PC-9 (cell line): Measurements from ENCODE around the gene UNC5C. TPM values are rescaled to one million over a fixed set of nuclear protein-coding genes. Genes with fewer than 3 reads are reported as not detected.

Experiments used
- BruUV-seq: library from RNA; stranded (reverse); fragments of 400-500 nt; replicated peaks from 2 replicates; lab custom pipeline; 2021; lab: Mats Ljungman, UMichigan
- CTCF ChIA-PET: fragments of 300-600 bp; sonication (Branson Sonifier 250); formaldehyde crosslinking; loops from one replicate; lab custom pipeline; 2022; ENCODE audit warnings: antibody characterized with exemption; lab: Charles Lee
- POLR2A ChIA-PET: fragments of 300-600 bp; sonication (Branson Sonifier 250); formaldehyde crosslinking; loops from one replicate; lab custom pipeline; 2022; ENCODE audit warnings: antibody characterized with exemption; ENCODE audit not compliant: unreplicated experiment; lab: Charles Lee
- DNase-seq, 2 experiments: peaks; one replicate each; pipeline versions ENCODE4 v3.0.0 to v3.0.0-alpha.2; 2015 to 2022; ENCODE audit warnings: mixed read lengths in 1 of 2
- H2AFZ ChIP-seq: fragments of 200-600 bp; sonication (generic); 2 replicates; pipeline ENCODE4 v1.8.1; 2017; ENCODE audit warnings: antibody characterized with exemption
- H3F3A ChIP-seq: fragments of 200-600 bp; sonication (generic); 2 replicates; pipeline ENCODE4 v1.8.1; 2017; ENCODE audit warnings: antibody characterized with exemption, mild to moderate bottlenecking, low read depth; ENCODE audit not compliant: insufficient read depth
- H3K27ac ChIP-seq: fragments of 200-600 bp; sonication (generic); 2 replicates; pipeline ENCODE4 v1.6.1; 2016; ENCODE audit warnings: mixed run types
- H3K27me3 ChIP-seq: fragments of 200-600 bp; sonication (generic); 2 replicates; pipeline ENCODE4 v1.6.1; 2016; ENCODE audit warnings: low read depth, mixed run types; ENCODE audit not compliant: insufficient read depth
- H3K36me3 ChIP-seq: fragments of 200-600 bp; sonication (generic); 2 replicates; pipeline ENCODE4 v1.6.1; 2016; ENCODE audit warnings: low read depth, mixed run types
- H3K4me1 ChIP-seq: fragments of 200-600 bp; sonication (generic); replicated peaks from 2 replicates; pipeline ENCODE4 v1.6.1; 2016; ENCODE audit warnings: mixed run types; ENCODE audit not compliant: insufficient read depth
- H3K4me2 ChIP-seq: fragments of 200-600 bp; sonication (generic); 2 replicates; pipeline ENCODE4 v1.6.1; 2017; ENCODE audit warnings: mixed run types
- H3K4me3 ChIP-seq: fragments of 200-600 bp; sonication (generic); 2 replicates; pipeline ENCODE4 v1.6.1; 2016; ENCODE audit warnings: mixed run types
- H3K79me2 ChIP-seq: fragments of 200-600 bp; sonication (generic); 2 replicates; pipeline ENCODE4 v1.6.1; 2017; ENCODE audit warnings: low read depth, mixed run types
- H3K9me2 ChIP-seq: fragments of 200-600 bp; sonication (generic); 2 replicates; pipeline ENCODE4 v1.8.1; 2017; ENCODE audit warnings: mild to moderate bottlenecking; ENCODE audit not compliant: insufficient read depth
- H3K9me3 ChIP-seq: fragments of 200-600 bp; sonication (generic); 2 replicates; pipeline ENCODE4 v1.8.1; 2016; ENCODE audit warnings: low read depth; ENCODE audit not compliant: insufficient read depth
- H4K20me1 ChIP-seq: fragments of 200-600 bp; sonication (generic); 2 replicates; pipeline ENCODE4 v1.8.1; 2017; ENCODE audit not compliant: insufficient read depth
- EZH2 ChIP-seq: fragments of 200-600 bp; sonication (generic); IDR thresholded peaks from 2 replicates; pipeline ENCODE4 v1.8.0; 2017; ENCODE audit warnings: antibody characterized with exemption, low read depth
- intact Hi-C: fragments of 100-400 bp; cut with micrococcal nuclease; formaldehyde crosslinking; loops from one replicate; pipeline ENCODE4 v1.10.0; 2022; ENCODE audit not compliant: unreplicated experiment
- total RNA-seq: library from RNA; stranded (reverse); gene quantifications from 2 replicates; pipeline ENCODE4 v1.2.3, GENCODE V29; 2021
- TF ChIP-seq, protein P1 (sequence below): fragments of 200-600 bp; sonication (generic); conservative IDR thresholded peaks from 2 replicates; pipeline ENCODE4 v1.6.1; 2017; ENCODE audit warnings: mixed run types, antibody characterized with exemption, mild to moderate bottlenecking, moderate library complexity

UNC5C gene
- total RNA-seq, 1 experiment from 2014 or later = not detected

DNA sequence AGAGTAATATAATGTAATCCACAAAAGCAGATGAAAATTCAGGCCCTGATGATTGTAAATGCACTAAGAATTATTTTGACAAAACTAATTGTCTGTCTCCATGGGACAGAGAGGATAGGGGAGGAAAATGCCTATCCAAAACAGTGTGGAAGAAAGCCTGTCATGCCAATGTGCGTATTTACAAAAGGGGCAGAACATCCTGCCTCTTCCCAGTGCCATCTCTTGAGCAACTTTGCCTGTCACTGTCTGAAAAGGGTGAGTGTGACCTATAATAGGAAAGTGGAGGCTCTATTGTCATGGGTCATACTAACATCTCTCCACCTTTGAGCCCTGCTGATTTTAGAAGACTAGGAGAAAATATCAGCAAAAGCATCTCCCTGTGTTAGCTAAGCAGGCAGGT is 264.1 kb downstream of the UNC5C start:
- Histone ChIP-seq H3F3A (no peaks in the 10 kb centered on the region; the same call in 1 of the 2 replicates), H3K36me3 (no peaks in the 10 kb centered on the region), H3K27ac (no peak overlapping the region), H3K4me3 (no peak overlapping the region), H4K20me1 (no peaks in the 10 kb centered on the region), H3K9me3 (no peaks in the 10 kb centered on the region), H3K4me2 (no peak overlapping the region), H3K9me2 (no peaks in the 10 kb centered on the region), H3K4me1 (peaks cover 10% of the 10 kb centered on the region), H3K27me3 (no peaks in the 10 kb centered on the region), H2AFZ (no peak overlapping the region), H3K79me2 (no peaks in the 10 kb centered on the region)
- no peak for DNase-seq
- TF ChIP-seq EZH2 = no peak
- TF ChIP-seq, protein P1, sequence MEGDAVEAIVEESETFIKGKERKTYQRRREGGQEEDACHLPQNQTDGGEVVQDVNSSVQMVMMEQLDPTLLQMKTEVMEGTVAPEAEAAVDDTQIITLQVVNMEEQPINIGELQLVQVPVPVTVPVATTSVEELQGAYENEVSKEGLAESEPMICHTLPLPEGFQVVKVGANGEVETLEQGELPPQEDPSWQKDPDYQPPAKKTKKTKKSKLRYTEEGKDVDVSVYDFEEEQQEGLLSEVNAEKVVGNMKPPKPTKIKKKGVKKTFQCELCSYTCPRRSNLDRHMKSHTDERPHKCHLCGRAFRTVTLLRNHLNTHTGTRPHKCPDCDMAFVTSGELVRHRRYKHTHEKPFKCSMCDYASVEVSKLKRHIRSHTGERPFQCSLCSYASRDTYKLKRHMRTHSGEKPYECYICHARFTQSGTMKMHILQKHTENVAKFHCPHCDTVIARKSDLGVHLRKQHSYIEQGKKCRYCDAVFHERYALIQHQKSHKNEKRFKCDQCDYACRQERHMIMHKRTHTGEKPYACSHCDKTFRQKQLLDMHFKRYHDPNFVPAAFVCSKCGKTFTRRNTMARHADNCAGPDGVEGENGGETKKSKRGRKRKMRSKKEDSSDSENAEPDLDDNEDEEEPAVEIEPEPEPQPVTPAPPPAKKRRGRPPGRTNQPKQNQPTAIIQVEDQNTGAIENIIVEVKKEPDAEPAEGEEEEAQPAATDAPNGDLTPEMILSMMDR = no peak
- BruUV-seq = no TSS peak
- intact Hi-C loops = no loop called here
- CTCF ChIA-PET = no interaction called here
- POLR2A ChIA-PET = no interaction called here

DNA sequence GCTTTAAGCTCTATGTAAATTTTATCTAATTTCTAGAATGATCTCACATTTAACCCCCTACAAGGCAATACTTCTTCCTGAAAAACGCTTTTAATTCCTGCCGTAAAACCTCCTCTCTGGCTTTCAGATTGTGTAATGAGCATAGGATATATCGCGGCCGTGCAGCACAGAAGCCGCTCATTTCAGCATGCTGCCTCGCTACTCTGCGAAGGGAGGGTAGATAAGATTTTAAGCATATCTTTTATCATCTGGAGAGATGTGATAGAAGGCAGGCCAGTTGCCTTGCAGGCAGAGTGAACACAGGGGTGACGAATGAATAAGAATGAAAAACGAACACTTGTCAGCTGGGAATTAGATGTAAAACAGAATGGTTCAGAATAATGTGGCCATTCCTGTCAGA is 265.5 kb downstream of the UNC5C start:
- CTCF ChIA-PET = no interaction called here
- Histone ChIP-seq H4K20me1 (no peaks in the 10 kb centered on the region), H3K4me2 (no peak overlapping the region), H2AFZ (no peak overlapping the region), H3K4me3 (no peak overlapping the region), H3F3A (no peaks in the 10 kb centered on the region), H3K27me3 (no peaks in the 10 kb centered on the region), H3K9me3 (no peaks in the 10 kb centered on the region), H3K36me3 (no peaks in the 10 kb centered on the region), H3K79me2 (no peaks in the 10 kb centered on the region), H3K4me1 (no peaks in the 10 kb centered on the region), H3K9me2 (no peaks in the 10 kb centered on the region), H3K27ac (no peak overlapping the region)
- intact Hi-C loops = no loop called here
- DNase-seq = no peak
- POLR2A ChIA-PET = no interaction called here
- TF ChIP-seq EZH2 = no peak
- TF ChIP-seq, protein P1 = no peak
- no TSS peak for BruUV-seq

DNA sequence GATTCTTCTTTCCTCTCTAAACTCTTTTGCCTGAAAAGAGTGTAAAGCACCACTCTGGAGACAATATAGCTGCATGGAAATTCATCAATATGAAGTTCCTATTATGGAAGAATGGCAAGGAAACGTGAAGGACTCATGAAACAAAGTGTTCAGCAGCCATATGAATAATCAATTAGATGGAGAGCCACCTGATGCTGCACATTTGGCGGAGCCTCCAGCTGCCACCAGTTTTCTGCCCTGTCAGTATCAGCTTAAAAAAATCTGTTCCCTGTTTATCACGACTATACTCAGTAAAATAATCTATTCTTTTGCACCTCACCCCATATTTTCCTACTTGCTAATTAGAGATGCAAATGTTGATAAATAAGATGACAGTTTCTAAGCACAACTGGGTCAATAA is 276.0 kb downstream of the UNC5C start:
- ChIA-PET CTCF (no interaction called here), POLR2A (no interaction called here)
- H2AFZ ChIP-seq = no peak overlapping the region
- no peak overlapping the region for H3K4me3 ChIP-seq
- no peak overlapping the region for H3K4me2 ChIP-seq
- H3K36me3 ChIP-seq = no peaks in the 10 kb centered on the region
- no peak for DNase-seq
- TF ChIP-seq, protein P1 = no peak
- no peak for TF ChIP-seq EZH2
- intact Hi-C loops = no loop called here
- BruUV-seq = no TSS peak
- no peaks in the 10 kb centered on the region for H3K27me3 ChIP-seq
- no peak overlapping the region for H3K27ac ChIP-seq
- H3K9me2 ChIP-seq = no peaks in the 10 kb centered on the region
- H3K4me1 ChIP-seq = no peaks in the 10 kb centered on the region
- no peaks in the 10 kb centered on the region for H3K79me2 ChIP-seq
- no peaks in the 10 kb centered on the region for H3K9me3 ChIP-seq
- H4K20me1 ChIP-seq = no peaks in the 10 kb centered on the region
- H3F3A ChIP-seq = no peaks in the 10 kb centered on the region
